Epidermal melanocyte (primary cell): ENCODE data around the gene TOR2A.
"Not testable (repeated sequence)": the region's sequence is repeated elsewhere in the genome, so short reads cannot be mapped to it uniquely, and the experiment has no call there.

ENCODE experiments used
- DNase-seq: peaks from one replicate; pipeline ENCODE4 v3.0.0; 2011; ENCODE audit warnings: low spot score; ENCODE audit not compliant: insufficient read length

Gene TOR2A

GRCh38 chr9:127769101-127769500, 34.0 kb upstream of the TOR2A start:
- no peak for DNase-seq

GRCh38 chr9:127768698-127769097, 33.6 kb upstream of the TOR2A start:
- no peak for DNase-seq

GRCh38 chr9:127767909-127768331, 32.8 kb upstream of the TOR2A start:
- no peak for DNase-seq

GRCh38 chr9:127767410-127767809, 32.3 kb upstream of the TOR2A start:
- no peak for DNase-seq

- no peak for DNase-seq
These were observed 30.3 kb upstream of the TOR2A start for GRCh38 chr9:127765418-127765817.

- DNase-seq, result no peak
These were observed 28.9 kb upstream of the TOR2A start for GRCh38 chr9:127763918-127764384.

- no peak for DNase-seq
These were observed 27.1 kb upstream of the TOR2A start for GRCh38 chr9:127762111-127762676.

- DNase-seq, result no peak
These were observed 26.4 kb upstream of the TOR2A start for GRCh38 chr9:127761491-127761956.

- no peak for DNase-seq
These were observed 26.0 kb upstream of the TOR2A start for GRCh38 chr9:127761061-127761460.

- no peak for DNase-seq
These were observed 23.7 kb upstream of the TOR2A start for GRCh38 chr9:127758843-127759242.

- DNase-seq, result not testable (repeated sequence)
These were observed 21.7 kb upstream of the TOR2A start for GRCh38 chr9:127756776-127757175.

- no peak for DNase-seq
These were observed 21.1 kb upstream of the TOR2A start for GRCh38 chr9:127756233-127756632.

- DNase-seq, result no peak
These were observed 20.3 kb upstream of the TOR2A start for GRCh38 chr9:127755061-127756060.

GRCh38 chr9:127754099-127755060, 19.3 kb upstream of the TOR2A start:
- no peak for DNase-seq

GRCh38 chr9:127753622-127754021, 18.5 kb upstream of the TOR2A start:
- DNase-seq, result no peak

- DNase-seq, result no peak
These were observed 18.1 kb upstream of the TOR2A start for GRCh38 chr9:127753148-127753547.

- DNase-seq, result peak; percentile 63
These were observed 16.4 kb upstream of the TOR2A start for GRCh38 chr9:127751269-127752054.

GRCh38 chr9:127749090-127749787, 14.1 kb upstream of the TOR2A start:
- DNase-seq, result no peak

- DNase-seq, result no peak
These were observed 12.0 kb upstream of the TOR2A start for GRCh38 chr9:127746959-127747569.
